ENCODE measurements around the gene ALK. TPM values are rescaled to one million over a fixed set of nuclear protein-coding genes. Genes with fewer than 3 reads are reported as not detected.

Gene ALK
- polyA plus RNA-seq, 1 of the 3 experiments (the other 2 are of a cell fraction) = 0.30 TPM

DNA sequence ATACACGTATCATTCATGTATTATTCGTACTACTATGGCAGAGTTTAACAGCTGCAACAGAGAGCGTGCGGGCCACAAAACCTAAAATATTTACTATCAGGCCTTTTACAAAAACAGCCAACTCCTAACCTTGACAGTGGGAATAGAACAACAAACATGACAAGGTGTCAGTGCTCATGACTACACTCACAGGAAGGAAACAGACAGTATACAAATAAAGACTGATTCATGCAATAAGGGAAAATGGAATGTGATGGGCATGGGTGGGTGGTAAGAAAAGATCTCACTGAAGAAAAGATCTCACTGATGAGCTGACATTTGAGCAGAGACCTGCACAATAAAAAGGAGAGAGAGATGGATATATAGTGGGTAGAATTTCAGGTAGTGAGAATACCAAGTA is 347.8 kb downstream of the ALK start:
- Histone ChIP-seq H3K27me3 (ENCODE audit: insufficient read depth) (peaks cover 17% of the 10 kb centered on the region; the same call in 1 of the 2 replicates), H4K20me1 (ENCODE audit: insufficient read depth) (no peaks in the 10 kb centered on the region), H3K9me3 (no peaks in the 10 kb centered on the region), H3K36me3 (replicated peaks in 1 of 2; ENCODE audit: control insufficient read depth in 1 of 2, insufficient read depth in 2 of 2, low read length in 1 of 2) (peaks cover 0 to 3% of the 10 kb centered on the region in 2 experiments), H3K4me3 (ENCODE audit: low read depth in 2 of 2, low read length in 1 of 2) (no peak overlapping the region), H3K4me1 (ENCODE audit: control insufficient read depth in 1 of 2, insufficient read depth in 2 of 2, low read depth in 1 of 2, low read length in 1 of 2) (peaks cover 0 to 88% of the 10 kb centered on the region in 2 experiments; a peak in 2 of 4 replicates), H2AFZ (ENCODE audit: low read depth) (no peak overlapping the region), H3K9me2 (no peaks in the 10 kb centered on the region), H3K27ac (ENCODE audit: low read depth in 2 of 2, low read length in 1 of 2) (peak overlapping the region in 1 of 2 experiments; percentile 100; a peak in 1 of 4 replicates), H3K4me2 (no peak overlapping the region), H3K9ac (no peak overlapping the region), H3F3A (replicated peaks; ENCODE audit: insufficient read depth) (no peaks in the 10 kb centered on the region), H3K79me2 (ENCODE audit: insufficient read depth) (no peaks in the 10 kb centered on the region)
- TF ChIP-seq NFIC (IDR thresholded peaks at IDR 0.05; ENCODE audit: borderline replicate concordance) (no peak), SIN3A (IDR thresholded peaks at IDR 0.05; ENCODE audit: borderline replicate concordance, low read depth, low read length) (no peak), EZH2phosphoT487 (IDR thresholded peaks at IDR 0.05; ENCODE audit: borderline replicate concordance, low read depth) (no peak), GABPA (IDR thresholded peaks at IDR 0.05; ENCODE audit: low read depth) (no peak), CHD2 (IDR thresholded peaks at IDR 0.05; ENCODE audit: low read length, partially characterized antibody) (no peak), JUND (IDR thresholded peaks at IDR 0.05) (no peak), RAD21 (IDR thresholded peaks at IDR 0.05; ENCODE audit: low read length) (no peak), TCF12 (IDR thresholded peaks at IDR 0.05) (no peak)
- TF ChIP-seq, protein P1, sequence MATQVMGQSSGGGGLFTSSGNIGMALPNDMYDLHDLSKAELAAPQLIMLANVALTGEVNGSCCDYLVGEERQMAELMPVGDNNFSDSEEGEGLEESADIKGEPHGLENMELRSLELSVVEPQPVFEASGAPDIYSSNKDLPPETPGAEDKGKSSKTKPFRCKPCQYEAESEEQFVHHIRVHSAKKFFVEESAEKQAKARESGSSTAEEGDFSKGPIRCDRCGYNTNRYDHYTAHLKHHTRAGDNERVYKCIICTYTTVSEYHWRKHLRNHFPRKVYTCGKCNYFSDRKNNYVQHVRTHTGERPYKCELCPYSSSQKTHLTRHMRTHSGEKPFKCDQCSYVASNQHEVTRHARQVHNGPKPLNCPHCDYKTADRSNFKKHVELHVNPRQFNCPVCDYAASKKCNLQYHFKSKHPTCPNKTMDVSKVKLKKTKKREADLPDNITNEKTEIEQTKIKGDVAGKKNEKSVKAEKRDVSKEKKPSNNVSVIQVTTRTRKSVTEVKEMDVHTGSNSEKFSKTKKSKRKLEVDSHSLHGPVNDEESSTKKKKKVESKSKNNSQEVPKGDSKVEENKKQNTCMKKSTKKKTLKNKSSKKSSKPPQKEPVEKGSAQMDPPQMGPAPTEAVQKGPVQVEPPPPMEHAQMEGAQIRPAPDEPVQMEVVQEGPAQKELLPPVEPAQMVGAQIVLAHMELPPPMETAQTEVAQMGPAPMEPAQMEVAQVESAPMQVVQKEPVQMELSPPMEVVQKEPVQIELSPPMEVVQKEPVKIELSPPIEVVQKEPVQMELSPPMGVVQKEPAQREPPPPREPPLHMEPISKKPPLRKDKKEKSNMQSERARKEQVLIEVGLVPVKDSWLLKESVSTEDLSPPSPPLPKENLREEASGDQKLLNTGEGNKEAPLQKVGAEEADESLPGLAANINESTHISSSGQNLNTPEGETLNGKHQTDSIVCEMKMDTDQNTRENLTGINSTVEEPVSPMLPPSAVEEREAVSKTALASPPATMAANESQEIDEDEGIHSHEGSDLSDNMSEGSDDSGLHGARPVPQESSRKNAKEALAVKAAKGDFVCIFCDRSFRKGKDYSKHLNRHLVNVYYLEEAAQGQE (IDR thresholded peaks at IDR 0.05; ENCODE audit: low read depth, low read length) = no peak
- TF ChIP-seq, protein P2, sequence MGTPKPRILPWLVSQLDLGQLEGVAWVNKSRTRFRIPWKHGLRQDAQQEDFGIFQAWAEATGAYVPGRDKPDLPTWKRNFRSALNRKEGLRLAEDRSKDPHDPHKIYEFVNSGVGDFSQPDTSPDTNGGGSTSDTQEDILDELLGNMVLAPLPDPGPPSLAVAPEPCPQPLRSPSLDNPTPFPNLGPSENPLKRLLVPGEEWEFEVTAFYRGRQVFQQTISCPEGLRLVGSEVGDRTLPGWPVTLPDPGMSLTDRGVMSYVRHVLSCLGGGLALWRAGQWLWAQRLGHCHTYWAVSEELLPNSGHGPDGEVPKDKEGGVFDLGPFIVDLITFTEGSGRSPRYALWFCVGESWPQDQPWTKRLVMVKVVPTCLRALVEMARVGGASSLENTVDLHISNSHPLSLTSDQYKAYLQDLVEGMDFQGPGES (IDR thresholded peaks at IDR 0.05; ENCODE audit: low read depth, low read length) = no peak
- TF ChIP-seq, protein P3, sequence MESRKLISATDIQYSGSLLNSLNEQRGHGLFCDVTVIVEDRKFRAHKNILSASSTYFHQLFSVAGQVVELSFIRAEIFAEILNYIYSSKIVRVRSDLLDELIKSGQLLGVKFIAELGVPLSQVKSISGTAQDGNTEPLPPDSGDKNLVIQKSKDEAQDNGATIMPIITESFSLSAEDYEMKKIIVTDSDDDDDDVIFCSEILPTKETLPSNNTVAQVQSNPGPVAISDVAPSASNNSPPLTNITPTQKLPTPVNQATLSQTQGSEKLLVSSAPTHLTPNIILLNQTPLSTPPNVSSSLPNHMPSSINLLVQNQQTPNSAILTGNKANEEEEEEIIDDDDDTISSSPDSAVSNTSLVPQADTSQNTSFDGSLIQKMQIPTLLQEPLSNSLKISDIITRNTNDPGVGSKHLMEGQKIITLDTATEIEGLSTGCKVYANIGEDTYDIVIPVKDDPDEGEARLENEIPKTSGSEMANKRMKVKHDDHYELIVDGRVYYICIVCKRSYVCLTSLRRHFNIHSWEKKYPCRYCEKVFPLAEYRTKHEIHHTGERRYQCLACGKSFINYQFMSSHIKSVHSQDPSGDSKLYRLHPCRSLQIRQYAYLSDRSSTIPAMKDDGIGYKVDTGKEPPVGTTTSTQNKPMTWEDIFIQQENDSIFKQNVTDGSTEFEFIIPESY (IDR thresholded peaks at IDR 0.05; ENCODE audit: borderline replicate concordance, low read depth) = no peak
- no peak for DNase-seq
- ChIA-PET CTCF (interaction anchor here (0.9 to 1.5 kb wide), 2 partner anchors 10 to 264 kb away, joined by 3 read pairs; no protein-coding TSS in a partner anchor), POLR2A (no interaction called here)
- WGBS (ENCODE audit: low lambda C conversion rate) = 84% methylated on average over 4 of the region's 4 CpGs
